Hematopoietic multipotent progenitor cell (in vitro differentiated cells): Measurements from ENCODE around the gene FNIP1. TPM values are rescaled to one million over a fixed set of nuclear protein-coding genes. Genes with fewer than 3 reads are reported as not detected.
"Not testable (repeated sequence)": the region's sequence is repeated elsewhere in the genome, so short reads cannot be mapped to it uniquely, and the experiment has no call there.

Experiments used
- DNase-seq, 3 donors: peaks; one replicate each; pipeline ENCODE4 v3.0.0-alpha.2; 2011 to 2015; ENCODE audit warnings: low read depth in 2 of 3, low spot score in 2 of 3
- total RNA-seq: library from RNA; depleted of rRNA; stranded (reverse); fragments of >200 nt; gene quantifications from one replicate; pipeline ENCODE4 v1.2.3, GENCODE V29; 2012

Gene FNIP1
- total RNA-seq, 1 donor: 45.8 TPM

DNA sequence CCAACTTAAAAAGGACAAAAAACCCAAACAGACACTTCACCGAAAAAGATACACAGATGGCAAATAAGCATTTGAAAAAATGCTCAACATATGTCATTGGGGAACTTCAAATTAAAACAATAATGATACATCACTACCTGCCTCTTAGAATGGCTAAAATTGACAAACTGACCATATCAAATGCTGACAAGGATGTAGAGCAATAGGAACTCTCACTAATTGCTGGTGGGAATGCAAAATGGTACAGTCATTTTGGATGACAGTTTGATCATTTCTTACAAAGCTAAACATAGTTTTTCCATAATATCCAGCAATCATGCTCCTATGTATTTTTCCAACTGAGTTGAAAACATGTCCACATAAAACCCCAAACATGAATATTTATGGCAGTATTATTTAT is 102.9 kb downstream of the FNIP1 start:
- no peak for DNase-seq

DNA sequence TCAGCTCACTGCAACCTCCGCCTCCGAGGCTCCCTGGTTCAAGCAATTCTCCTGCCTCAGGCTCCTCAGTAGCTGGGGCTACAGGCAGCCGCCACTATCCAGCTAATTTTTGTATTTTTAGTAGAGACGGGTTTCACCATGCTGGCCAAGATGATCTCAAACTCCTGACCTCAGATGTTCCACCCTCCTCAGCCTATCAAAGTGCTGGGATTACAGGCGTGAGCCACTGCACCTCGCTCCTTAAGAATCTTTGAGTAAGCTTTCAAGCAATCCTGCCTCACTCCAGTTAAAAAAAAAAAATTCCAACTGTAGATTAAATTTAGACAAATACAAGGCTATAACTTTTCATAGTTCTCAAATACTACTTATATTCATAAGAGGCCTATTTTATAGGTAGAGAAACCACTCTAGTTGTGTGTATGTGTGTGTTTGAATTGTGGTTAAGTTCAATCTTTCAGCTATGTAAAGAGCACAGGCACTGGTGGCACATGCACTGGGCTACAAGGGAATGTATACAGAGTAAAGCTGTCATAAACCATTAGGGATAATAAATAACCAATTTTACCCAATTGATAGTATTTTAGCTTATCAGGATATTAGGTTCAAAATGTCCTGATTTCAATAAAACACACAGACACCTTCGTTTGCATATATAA is 111.2 kb downstream of the FNIP1 start:
- DNase-seq: no peak

DNA sequence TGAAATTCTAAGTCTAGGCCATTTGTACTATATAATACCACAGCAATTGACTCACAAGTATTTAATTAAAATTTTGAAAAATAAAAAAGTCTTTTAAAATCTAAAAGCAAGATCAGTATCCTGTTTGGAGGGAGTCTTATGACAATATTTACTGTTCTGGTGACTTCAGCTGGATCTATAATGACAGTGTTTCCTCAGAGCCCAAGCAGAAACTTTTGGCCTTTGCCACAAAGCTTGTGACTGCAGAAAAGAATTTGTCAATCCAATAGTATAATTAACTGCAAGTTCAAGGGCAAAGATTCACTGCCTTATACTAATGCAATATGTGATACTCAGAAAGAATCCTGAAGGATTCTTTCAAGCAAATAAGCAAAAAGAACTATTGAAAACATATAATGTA is 112.2 kb downstream of the FNIP1 start:
- no peak for DNase-seq

GRCh38 chr5:131684051-131684450 is 112.8 kb downstream of the FNIP1 start:
- DNase-seq: no peak

DNA sequence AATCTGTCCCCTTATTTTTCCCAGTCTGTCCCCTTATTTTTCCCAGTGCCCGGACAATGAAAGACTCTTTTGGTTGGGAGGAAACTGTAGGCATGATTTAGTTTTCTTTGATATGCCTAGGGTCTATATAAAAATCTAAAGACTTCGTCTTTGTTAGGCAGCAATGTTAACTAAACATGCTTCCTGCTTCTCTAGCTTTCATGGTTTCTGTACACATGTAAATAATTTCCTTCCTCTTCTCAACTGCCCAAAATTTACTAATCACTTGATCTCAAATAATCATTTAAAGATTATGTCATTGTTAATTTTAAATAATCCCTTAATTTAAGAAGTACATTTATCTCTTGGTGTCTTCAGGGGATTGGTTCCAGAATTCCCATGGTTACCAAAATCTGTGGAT is 114.0 kb downstream of the FNIP1 start:
- DNase-seq: peak in 1 of 3 donors; percentile 17

DNA sequence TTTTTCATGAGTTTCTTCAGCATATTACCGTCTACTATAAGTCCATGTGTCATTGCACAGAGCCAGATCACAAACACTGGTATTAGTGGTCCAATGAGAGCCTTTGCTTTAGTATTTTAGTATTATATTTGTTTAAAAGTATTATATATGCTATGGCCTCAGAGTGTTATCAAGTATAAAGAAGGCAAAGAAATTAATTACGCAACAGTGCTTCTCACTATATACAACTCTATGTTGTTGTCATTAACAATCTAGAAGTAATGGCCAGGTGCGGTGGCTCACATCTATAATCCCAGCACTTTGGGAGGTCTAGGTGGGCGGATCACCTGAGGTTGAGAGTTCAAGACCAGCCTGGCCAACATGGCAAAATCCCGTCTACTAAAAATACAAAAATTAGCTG is 114.6 kb downstream of the FNIP1 start:
- DNase-seq: no peak

DNA sequence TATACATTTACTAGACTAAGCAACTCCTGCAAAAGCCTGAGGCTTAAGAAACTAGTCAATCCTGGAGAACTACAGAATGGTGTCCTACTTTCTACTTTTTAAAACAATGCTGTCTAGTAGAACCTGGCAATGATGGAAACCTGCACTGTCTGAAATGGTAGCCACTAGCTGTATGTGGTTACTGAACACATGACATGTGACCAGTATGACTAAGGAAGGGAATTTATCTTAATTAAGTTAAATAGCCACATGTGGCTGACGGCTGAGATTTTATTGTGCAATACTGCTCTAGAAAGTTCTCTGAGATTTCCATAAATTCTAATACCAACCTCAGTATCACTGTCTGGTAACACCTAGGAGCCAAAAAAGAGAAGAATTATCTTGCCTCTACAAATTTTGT is 116.9 kb downstream of the FNIP1 start:
- no peak for DNase-seq

DNA sequence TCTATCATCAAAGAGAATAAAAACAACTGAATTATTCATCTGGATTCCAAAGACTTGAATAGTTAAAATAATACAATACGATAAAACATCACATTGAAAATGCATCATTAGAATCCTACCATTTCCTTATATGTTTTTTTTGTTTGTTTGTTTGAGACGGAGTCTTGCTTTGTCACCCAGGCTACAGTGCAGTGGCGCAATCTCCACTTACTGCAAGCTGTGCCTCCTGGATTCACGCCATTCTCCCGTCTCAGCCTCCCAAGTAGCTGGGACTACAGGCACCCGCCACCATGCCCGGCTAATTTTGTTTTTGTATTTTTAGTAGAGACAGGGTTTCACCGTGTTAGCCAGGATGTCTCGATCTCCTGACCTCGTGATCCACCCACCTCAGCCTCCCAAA is 118.5 kb downstream of the FNIP1 start:
- not testable (repeated sequence) for DNase-seq

GRCh38 chr5:131677115-131677514 is 119.7 kb downstream of the FNIP1 start:
- DNase-seq: no peak

- DNase-seq: no peak
Measured at GRCh38 chr5:131672776-131673175, 124.0 kb downstream of the FNIP1 start.

- no peak for DNase-seq
Measured at GRCh38 chr5:131671994-131672655, 124.7 kb downstream of the FNIP1 start.

DNA sequence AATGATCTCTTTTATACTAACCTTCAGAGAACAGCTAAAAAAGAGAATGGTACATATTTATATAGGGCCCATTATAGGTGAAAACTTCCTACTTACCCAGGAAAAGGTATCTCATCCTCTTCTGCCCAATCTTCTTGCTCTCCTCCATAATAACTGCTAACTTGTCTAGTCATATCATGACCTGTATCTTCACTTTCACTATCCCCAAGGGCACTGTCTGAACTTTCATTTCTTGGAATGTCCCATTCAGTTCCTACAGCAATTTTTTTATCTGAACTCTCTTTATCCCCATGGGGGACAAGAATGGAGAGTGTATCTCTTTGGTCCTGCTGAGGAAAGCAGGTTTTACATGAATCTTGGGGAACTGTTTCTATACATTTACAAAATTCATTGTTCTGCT is 125.4 kb downstream of the FNIP1 start:
- DNase-seq: no peak

DNA sequence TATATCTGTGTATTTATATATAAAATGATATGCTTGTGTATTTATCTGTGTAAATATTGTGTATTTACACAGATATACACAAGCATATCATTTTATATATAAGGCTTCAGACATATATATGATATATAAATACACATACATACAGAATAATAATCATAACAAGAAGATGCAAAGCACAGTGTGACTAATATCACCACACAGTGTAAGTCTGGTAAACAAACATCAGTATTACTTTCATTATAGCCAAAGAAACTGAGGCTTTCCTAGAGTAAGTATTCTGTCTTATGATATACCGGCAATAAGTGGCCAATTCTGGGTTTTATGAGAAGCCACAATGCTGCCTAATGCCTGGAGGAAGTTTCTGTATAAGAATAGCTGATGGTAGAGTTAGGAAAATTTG is 131.9 kb downstream of the FNIP1 start:
- DNase-seq: no peak

DNA sequence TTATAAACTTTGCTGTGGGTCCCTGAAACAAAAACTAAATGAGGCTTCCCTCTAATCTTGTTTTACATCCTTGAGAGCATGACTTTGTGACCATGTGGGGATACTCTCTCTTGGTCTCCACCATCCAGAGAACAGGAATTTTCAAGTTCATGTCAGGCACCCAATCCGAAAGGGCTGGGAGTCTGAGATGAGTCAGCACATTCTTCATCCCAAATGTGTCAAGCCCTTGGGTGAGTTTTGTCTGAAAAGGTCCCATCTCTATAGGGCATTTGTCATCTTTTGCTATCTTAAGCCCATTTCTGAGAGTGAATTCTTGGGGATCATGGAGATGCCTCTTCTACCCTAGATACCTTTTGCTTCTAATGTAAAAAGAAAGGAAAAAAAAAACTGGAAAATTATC is 134.9 kb downstream of the FNIP1 start:
- DNase-seq: no peak

DNA sequence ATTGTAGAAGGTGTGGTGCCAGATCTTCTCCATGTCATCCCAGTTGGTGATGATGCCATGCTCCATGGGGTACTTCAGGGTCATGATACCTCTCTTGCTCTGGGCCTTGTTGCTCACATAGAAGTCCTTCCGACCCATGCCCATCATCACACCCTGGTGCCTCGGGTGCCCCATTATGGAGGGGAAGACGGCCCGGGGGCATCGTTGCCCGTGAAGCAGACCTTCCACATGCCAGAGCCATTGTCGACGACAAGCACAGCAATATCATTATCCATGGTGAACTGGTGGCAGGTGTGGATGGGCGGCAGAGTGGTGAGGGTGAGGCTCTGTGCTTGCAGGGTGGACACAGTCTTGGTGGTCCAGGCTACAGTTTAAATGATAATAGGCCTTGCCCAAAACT is 137.0 kb downstream of the FNIP1 start:
- no peak for DNase-seq

- DNase-seq: no peak
Measured at GRCh38 chr5:131659290-131659689, 137.5 kb downstream of the FNIP1 start.

GRCh38 chr5:131654776-131655175 is 142.0 kb downstream of the FNIP1 start:
- no peak for DNase-seq

DNA sequence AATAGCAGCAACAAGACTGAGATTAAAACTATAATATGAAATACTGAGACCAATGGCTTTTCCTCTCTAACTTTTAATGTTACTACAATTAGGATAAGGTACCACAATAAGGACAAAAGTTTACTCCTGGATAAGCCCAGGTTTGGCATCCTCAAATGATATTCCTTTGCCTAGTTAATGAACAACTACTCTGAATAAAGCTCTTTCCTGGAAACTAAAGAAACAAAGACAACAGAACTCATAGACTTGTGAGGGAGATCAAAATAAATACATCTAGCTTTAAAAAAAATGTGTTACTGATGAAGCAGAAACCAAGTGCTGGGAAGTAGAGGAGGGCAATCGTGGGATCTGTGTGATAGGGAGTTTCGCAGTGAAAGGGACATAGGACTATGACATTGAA is 142.5 kb downstream of the FNIP1 start:
- DNase-seq: no peak

DNA sequence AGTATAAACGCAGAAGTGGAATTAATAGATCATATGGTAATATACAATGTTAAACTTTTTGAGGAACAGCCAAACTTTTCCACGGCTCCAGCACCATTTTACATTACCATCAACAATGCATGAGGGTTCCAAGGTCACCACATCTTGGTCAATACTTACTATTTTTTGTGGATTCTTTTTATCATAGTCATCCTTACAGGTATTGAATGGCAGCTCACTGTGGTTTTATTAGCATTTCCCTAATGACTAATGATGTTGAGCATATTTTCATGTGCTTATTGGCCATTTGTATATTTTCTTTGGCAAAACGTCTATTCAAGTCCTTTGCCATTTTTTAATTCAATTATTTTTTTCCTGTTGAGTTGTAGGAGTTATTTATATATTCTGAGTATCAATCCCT is 147.7 kb downstream of the FNIP1 start:
- no peak for DNase-seq

DNA sequence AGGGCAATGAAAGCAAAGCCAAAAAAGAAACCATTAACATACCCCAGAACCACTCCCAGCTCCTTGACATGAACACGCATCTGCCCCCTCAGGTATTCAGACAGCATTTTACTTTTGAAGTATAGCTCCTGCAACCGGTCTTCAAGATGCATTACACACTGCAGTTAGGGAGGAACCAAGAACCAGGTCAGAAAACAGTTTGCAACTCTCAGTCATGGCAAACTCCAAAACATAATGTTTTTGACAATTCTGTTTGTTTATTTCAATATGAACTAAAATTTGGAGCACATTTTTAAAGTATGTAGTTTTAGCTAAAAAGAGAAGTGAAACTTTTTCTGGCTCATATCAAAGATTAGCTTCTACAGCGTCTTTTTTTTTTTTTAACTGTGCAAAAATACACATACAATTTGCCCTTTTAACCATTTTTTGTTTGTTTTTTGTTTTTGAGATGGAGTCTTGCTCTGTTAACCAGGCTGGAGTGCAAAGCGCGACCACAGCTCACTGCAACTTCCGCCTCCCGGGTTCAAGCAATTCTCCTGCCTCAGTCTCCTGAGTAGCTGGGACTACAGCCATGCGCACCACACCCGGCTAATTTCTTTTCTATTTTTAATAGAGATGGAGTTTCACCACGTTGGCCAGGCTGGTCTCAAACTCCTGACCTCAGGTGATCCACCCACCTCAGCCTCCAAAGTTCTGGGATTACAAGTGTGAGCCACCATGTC is 149.6 kb downstream of the FNIP1 start:
- no peak for DNase-seq

- no peak for DNase-seq
Measured at GRCh38 chr5:131644822-131645221, 152.0 kb downstream of the FNIP1 start.

- no peak for DNase-seq
Measured at GRCh38 chr5:131644370-131644769, 152.4 kb downstream of the FNIP1 start.
